GM19395 (cell line): ENCODE data around the gene STARD13.

Experiments
- ATAC-seq: cut with Tn5 transposase; IDR thresholded peaks from one replicate; pipeline ENCODE4 v1.9.1; 2021; ENCODE audit warnings: mild to moderate bottlenecking, moderate library complexity; ENCODE audit not compliant: unreplicated experiment

Gene STARD13

DNA sequence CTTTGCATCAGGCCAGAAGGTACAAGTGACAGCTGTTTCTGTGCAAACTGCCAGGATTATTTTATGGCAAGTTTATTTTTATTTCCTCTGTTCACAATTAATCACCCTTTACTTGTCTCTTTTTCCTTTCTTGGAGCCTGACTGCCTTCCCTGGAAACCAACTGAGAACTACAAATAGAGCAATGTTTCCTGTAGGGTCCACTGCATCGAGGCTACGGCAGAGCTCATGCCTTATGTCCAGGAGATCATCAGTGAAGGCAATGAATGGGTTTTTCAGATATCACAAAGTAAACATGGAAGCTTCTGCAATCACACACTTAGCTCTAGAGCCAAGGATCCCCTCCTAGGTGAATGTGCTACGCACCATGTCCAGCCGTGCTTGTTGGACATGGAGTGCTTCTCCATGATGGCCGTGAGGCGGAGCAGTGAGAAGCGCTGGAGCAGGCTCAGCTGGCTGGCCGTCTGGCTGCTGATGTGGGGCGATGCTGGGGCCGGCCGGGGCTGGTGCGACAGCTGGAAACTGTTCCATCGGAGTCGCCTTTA, 158.5 kb downstream of the STARD13 start:
- no peak for ATAC-seq

DNA sequence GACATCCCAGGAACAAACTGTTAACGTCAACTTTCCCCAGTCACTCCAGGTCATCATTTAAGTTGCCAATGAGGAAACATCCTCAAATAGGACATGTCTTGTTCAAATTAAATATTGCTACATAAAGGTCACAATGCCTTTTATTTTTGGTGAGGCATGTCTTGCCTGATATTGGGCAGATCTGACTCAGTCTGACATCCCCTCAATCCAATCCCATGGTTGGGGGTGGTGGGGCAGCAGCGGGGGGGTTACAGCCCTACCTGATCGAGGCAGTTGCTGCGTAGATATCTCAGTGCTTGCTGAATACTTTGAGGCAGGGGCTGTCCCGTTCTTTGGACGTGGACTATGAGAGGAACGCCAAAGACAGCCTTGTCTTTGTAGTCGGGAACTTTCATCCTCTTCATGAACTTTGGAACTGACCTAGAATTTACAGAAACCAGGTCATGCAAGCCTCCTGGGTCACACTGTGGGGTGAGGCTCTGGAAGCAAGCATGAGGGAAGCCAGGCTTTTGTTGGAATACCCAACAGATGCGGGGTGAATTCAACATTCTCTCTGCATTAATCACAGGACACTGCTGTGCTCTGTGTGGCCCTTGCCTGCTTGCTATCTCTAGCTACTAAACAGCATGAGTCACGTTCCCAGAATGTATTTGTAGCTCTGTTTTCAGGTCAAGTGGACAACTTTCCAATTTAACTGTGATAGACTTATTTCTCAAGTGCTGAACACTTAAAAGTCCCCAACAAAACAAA, 159.6 kb downstream of the STARD13 start:
- no peak for ATAC-seq

- no peak for ATAC-seq
Observed at GRCh38 chr13:33123066-33123859, 162.3 kb downstream of the STARD13 start.

- no peak for ATAC-seq
Observed at GRCh38 chr13:33119856-33120543, 165.6 kb downstream of the STARD13 start.

DNA sequence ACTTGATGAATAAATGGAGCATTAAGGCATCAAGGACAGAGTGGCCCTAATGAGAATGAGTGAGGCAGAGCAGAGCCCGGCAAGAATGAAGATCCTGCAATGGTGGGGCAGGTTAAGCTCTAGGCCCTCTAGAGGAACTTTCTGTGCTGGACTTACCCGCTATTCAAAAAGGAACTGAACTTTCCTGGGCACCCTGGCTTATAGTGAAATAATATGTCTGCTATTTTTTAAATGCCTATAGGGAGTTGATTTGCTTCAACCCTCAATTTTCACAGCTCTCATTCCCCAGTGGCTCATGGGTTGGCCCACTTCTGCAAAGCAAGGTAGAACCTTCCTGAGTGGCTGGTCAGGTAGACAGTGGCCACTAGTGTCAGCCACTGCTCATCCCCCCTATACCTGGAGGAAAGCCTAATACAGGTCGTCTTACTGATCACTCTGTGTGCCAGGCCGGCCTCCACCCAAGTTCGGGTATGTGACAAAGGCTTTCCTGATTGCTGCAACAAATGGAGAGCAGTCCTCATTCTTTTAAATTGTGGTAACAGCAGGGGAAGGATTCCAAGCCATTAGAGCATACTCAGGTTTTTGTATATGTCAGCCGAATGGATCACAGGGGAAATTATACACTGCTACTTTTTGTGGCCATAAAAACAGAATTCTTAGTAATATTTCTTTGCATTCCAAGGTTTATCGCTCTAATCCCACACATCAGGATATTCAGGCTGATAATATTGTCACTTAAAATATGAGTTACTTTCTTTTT, 166.4 kb downstream of the STARD13 start:
- ATAC-seq: no peak

DNA sequence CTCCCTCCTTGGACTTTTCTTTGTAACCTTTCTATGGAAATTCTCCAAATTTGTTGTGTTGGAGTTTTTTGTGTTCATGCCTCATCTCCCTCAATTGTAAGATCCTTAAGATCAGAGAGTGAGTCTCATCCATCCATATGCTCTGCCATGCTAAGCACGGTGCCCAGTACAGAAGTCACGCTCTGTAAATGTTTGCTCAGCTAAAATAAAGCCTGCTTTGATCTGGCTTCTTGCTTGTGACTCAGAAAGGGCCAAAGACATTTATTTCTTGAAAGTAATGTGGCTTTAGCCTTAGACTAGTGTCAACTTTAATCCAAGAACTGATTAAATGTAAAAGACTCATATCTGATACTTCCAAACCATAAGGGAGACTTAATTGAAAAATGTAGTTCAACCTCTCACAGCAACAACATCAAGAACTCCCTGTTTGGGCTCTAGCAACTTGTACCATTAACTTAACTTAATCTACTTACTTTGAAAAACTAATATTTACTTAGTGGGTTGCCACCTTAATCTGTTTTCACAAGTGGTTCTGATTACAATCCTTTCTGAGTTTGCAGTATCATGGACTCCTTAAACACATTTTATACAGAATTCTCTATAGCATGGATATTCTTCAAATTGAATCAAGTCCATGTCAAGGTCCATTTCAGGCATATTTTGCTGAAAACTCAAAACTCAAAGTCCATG, 169.1 kb downstream of the STARD13 start:
- no peak for ATAC-seq

- no peak for ATAC-seq
Observed at GRCh38 chr13:33115274-33115673, 170.3 kb downstream of the STARD13 start.

- no peak for ATAC-seq
Observed at GRCh38 chr13:33114146-33114545, 171.4 kb downstream of the STARD13 start.

DNA sequence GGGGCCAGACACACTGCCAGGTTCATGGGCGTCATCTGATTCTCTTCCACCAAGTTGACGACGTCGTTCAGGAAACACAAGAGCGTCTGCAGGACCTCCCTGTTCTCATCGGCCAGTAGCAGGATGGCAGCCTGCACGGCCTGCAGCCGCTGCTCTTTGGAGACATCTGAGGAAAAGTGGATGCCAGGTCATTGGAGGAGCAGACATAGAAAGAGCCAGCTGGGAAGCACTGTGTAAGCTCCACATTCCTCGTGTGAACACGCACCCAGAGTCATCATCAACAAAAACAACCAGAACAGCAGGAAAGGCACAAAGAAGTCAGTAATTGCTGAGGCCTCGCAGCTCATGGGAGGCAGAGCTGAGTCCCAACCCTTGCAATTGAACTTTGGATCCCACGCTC, 172.8 kb downstream of the STARD13 start:
- no peak for ATAC-seq

DNA sequence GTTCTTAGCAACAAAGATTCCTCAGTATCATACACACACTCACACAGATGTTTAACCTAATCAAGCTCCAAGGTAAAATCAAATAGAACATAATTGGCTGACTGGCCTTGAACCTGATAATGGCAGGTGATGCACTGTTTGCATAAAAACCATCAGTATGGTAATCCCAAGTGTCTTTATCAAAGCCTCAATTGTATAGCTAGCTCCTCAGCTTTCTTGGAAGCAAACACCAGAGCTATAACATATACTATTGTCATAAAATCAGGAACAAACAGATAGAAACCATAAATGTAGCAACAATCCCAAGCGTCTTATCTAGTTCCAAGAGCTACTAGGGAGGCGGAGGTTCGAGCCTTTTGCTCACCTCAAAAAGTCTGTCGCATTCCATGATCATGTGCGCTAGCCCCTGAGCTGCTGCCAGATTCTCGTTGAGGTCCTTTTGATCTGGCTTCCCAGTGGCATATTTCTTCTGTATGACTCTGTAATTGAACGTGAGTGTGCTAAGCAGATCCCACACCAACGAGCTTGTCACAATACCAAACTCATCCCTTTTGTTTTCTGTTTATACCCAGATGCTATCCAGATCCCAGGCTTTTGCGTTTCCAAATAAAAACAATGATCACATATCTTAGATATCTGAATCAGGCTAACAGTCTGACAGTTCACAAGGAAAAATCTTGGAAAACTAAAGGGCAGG, 174.0 kb downstream of the STARD13 start:
- ATAC-seq: no peak

DNA sequence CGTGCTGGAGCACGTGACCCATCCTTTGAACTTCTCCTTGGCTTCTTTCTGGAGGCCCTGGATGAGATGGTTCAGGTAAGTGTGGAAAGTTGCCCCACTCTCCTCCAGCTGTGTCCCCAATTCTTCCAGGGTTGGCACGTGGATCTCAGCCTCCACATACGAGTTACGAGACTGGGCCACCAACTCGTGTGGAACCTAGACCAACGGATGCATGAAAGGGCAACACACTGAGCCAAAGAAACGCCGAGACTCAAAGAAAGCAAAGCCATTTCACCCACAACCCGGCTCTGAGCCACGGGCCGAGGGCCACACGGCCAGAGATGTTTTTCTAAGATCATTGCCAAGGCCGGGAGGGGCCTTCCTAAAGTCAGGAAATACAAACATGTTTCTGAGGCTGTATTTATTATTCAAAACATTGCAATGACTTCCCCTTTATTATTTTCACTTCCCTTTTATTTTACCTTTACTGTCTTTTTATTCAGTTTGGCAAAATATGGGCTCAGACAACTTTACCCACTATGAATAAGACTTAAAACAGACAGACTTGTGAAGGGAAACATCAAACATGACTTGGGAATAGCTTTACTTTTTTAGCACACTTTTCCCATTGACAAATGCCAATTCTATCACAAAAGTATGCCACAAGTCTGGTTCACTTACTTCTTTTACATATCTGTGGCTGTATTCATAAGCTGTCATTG, 174.7 kb downstream of the STARD13 start:
- peak; percentile 48 for ATAC-seq

GRCh38 chr13:33110386-33110712, 175.2 kb downstream of the STARD13 start:
- peak; percentile 3 for ATAC-seq

- no peak for ATAC-seq
Observed at GRCh38 chr13:33109801-33110200, 175.8 kb downstream of the STARD13 start.

GRCh38 chr13:33109271-33109697, 176.3 kb downstream of the STARD13 start:
- no peak for ATAC-seq

GRCh38 chr13:33108620-33109019, 176.9 kb downstream of the STARD13 start:
- no peak for ATAC-seq

GRCh38 chr13:33107361-33107760, 178.2 kb downstream of the STARD13 start:
- ATAC-seq: no peak

- no peak for ATAC-seq
Observed at GRCh38 chr13:33106656-33107360, 178.7 kb downstream of the STARD13 start.

GRCh38 chr13:33105387-33106005, 180.1 kb downstream of the STARD13 start:
- ATAC-seq: no peak
